ENCODE measurements around the gene GRIFIN.

DNA sequence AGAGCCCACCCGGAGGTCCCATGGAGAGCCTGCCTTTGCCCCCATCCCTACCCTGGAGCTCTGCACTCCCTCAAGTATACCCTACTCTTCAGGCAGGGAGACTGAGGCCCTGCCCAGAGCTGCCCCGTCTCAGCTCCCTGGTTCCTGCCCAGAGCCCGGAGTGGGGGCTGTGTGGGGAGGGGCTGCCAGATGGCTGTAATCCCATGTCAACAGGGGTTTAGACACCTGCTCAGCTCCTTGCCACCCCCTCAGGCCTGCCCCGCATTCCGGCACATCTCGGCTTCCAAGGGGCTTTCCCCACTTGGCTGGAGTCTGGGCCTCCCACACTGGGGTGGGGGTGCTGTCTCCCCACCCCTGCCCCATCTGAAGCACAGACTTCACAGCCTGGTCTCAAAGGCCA, 22.5 kb upstream of the GRIFIN start:
- TF ChIP-seq, protein P1, sequence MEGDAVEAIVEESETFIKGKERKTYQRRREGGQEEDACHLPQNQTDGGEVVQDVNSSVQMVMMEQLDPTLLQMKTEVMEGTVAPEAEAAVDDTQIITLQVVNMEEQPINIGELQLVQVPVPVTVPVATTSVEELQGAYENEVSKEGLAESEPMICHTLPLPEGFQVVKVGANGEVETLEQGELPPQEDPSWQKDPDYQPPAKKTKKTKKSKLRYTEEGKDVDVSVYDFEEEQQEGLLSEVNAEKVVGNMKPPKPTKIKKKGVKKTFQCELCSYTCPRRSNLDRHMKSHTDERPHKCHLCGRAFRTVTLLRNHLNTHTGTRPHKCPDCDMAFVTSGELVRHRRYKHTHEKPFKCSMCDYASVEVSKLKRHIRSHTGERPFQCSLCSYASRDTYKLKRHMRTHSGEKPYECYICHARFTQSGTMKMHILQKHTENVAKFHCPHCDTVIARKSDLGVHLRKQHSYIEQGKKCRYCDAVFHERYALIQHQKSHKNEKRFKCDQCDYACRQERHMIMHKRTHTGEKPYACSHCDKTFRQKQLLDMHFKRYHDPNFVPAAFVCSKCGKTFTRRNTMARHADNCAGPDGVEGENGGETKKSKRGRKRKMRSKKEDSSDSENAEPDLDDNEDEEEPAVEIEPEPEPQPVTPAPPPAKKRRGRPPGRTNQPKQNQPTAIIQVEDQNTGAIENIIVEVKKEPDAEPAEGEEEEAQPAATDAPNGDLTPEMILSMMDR (IDR thresholded peaks at IDR 0.05), result no peak
- TF ChIP-seq POLR2AphosphoS5 (IDR thresholded peaks at IDR 0.05), result no peak

Measured in sigmoid colon (tissue), 4 donors.